Osteoblast (primary cell): Measurements from ENCODE around the gene TRNP1. TPM values are rescaled to one million over a fixed set of nuclear protein-coding genes. Genes with fewer than 3 reads are reported as not detected.

ENCODE experiments used
- DNase-seq: peaks from one replicate; pipeline ENCODE4 v3.0.0; 2011; ENCODE audit warnings: low spot score, mixed read lengths; ENCODE audit not compliant: insufficient read length; ENCODE audit errors: missing footprints
- H2AFZ ChIP-seq: 2 replicates; pipeline ENCODE4 v1.6.0; 2011; ENCODE audit warnings: mild to moderate bottlenecking, low read length
- H3K27ac ChIP-seq: 2 replicates; pipeline ENCODE4 v1.5.1; 2011; ENCODE audit warnings: mild to moderate bottlenecking, low read depth, low read length, moderate library complexity
- H3K27me3 ChIP-seq: 2 replicates; pipeline ENCODE4 v1.6.0; 2012; ENCODE audit warnings: mild to moderate bottlenecking, control low read depth, inconsistent platforms, low read length, moderate library complexity; ENCODE audit not compliant: insufficient read depth
- H3K36me3 ChIP-seq: 2 replicates; pipeline ENCODE4 v1.5.1; 2011; ENCODE audit warnings: mild to moderate bottlenecking, low read length, control low read depth, moderate library complexity; ENCODE audit not compliant: insufficient read depth
- H3K4me1 ChIP-seq: 2 replicates; pipeline ENCODE4 v1.5.1; 2011; ENCODE audit warnings: mild to moderate bottlenecking, low read length, control low read depth, moderate library complexity; ENCODE audit not compliant: insufficient read depth
- H3K4me2 ChIP-seq: 2 replicates; pipeline ENCODE4 v1.6.0; 2011; ENCODE audit warnings: mild to moderate bottlenecking, low read length; ENCODE audit not compliant: insufficient read depth
- H3K4me3 ChIP-seq: fragments of 200-600 bp; sonication (generic); 3 replicates; pipeline ENCODE4 v1.5.1; 2012; ENCODE audit warnings: mild to moderate bottlenecking, low read length, inconsistent platforms; ENCODE audit not compliant: insufficient read depth
- H3K79me2 ChIP-seq: 2 replicates; pipeline ENCODE4 v1.6.0; 2012; ENCODE audit warnings: mild to moderate bottlenecking, low read length, control low read depth, inconsistent platforms; ENCODE audit not compliant: insufficient read depth
- H3K9me3 ChIP-seq: 2 replicates; pipeline ENCODE4 v1.5.1; 2011; ENCODE audit warnings: low read depth, low read length, control low read depth
- H4K20me1 ChIP-seq: 2 replicates; pipeline ENCODE4 v1.6.0; 2012; ENCODE audit warnings: mild to moderate bottlenecking, low read length, control low read depth; ENCODE audit not compliant: insufficient read depth
- CTCF ChIP-seq: IDR thresholded peaks from 2 replicates; pipeline ENCODE4 v1.5.1; 2011; ENCODE audit warnings: mild to moderate bottlenecking, low read depth, low read length, moderate library complexity; ENCODE audit errors: extremely low read depth
- total RNA-seq: library from RNA; depleted of rRNA; stranded (reverse); fragments of >200 nt; gene quantifications from 2 replicates; pipeline ENCODE4 v1.2.3, GENCODE V29; 2012

The TRNP1 gene
- total RNA-seq, 1 donor, result 6.5 TPM

GRCh38 chr1:27036718-27037117 is 43.2 kb downstream of the TRNP1 start:
- Histone ChIP-seq H3K4me1 (peaks cover 4% of the 10 kb centered on the region), H3K79me2 (no peaks in the 10 kb centered on the region), H3K4me2 (no peak overlapping the region), H3K9me3 (no peaks in the 10 kb centered on the region), H2AFZ (no peak overlapping the region), H4K20me1 (no peaks in the 10 kb centered on the region), H3K27me3 (no peaks in the 10 kb centered on the region), H3K27ac (no peak overlapping the region), H3K4me3 (no peak overlapping the region), H3K36me3 (no peaks in the 10 kb centered on the region)
- no peak for TF ChIP-seq CTCF
- no peak for DNase-seq

- Histone ChIP-seq H4K20me1 (no peaks in the 10 kb centered on the region), H3K9me3 (no peaks in the 10 kb centered on the region), H3K27me3 (no peaks in the 10 kb centered on the region), H3K79me2 (no peaks in the 10 kb centered on the region), H3K4me2 (no peak overlapping the region), H3K4me1 (no peaks in the 10 kb centered on the region), H3K4me3 (no peak overlapping the region), H3K27ac (no peak overlapping the region), H3K36me3 (no peaks in the 10 kb centered on the region), H2AFZ (no peak overlapping the region)
- no peak for TF ChIP-seq CTCF
- DNase-seq, result no peak
These were observed 44.0 kb downstream of the TRNP1 start for GRCh38 chr1:27037518-27037917.

- no peaks in the 10 kb centered on the region for H3K27me3 ChIP-seq
- no peaks in the 10 kb centered on the region for H3K4me1 ChIP-seq
- no peaks in the 10 kb centered on the region for H3K9me3 ChIP-seq
- no peak overlapping the region for H3K4me2 ChIP-seq
- no peak overlapping the region for H3K4me3 ChIP-seq
- no peak for TF ChIP-seq CTCF
- no peak overlapping the region for H3K27ac ChIP-seq
- H4K20me1 ChIP-seq, result no peaks in the 10 kb centered on the region
- H3K79me2 ChIP-seq, result no peaks in the 10 kb centered on the region
- DNase-seq, result no peak
- no peaks in the 10 kb centered on the region for H3K36me3 ChIP-seq
- no peak overlapping the region for H2AFZ ChIP-seq
These were observed 44.5 kb downstream of the TRNP1 start for GRCh38 chr1:27038020-27038419.

GRCh38 chr1:27042670-27043069 is 49.2 kb downstream of the TRNP1 start:
- DNase-seq, result no peak
- no peaks in the 10 kb centered on the region for H3K9me3 ChIP-seq
- no peak overlapping the region for H3K4me2 ChIP-seq
- no peak for TF ChIP-seq CTCF
- no peak overlapping the region for H2AFZ ChIP-seq
- H3K79me2 ChIP-seq, result no peaks in the 10 kb centered on the region
- H3K4me1 ChIP-seq, result peaks cover 7% of the 10 kb centered on the region
- H3K27me3 ChIP-seq, result no peaks in the 10 kb centered on the region
- no peaks in the 10 kb centered on the region for H3K36me3 ChIP-seq
- H3K27ac ChIP-seq, result no peak overlapping the region
- H3K4me3 ChIP-seq, result no peak overlapping the region
- no peaks in the 10 kb centered on the region for H4K20me1 ChIP-seq
